Pancreas (tissue), 10 donors: Measurements from ENCODE around the gene CDK14. TPM values are rescaled to one million over a fixed set of nuclear protein-coding genes. Genes with fewer than 3 reads are reported as not detected.

Experiments
- ATAC-seq, 4 donors: fragments of 200-7000 bp; cut with Tn5 transposase; one replicate each; pipeline versions ENCODE4 v1.8.0 to v1.9.1; 2020; ENCODE audit warnings: mild to moderate bottlenecking in 4 of 4, moderate library complexity in 4 of 4
- DNase-seq, 6 donors: peaks; one replicate each; pipeline ENCODE4 v3.0.0-alpha.2; 2020
- FAIRE-seq: peaks from 2 replicates; lab custom pipeline; 2012; peaks lifted over from hg19 to GRCh38; lab: Jason Lieb, UNC
- H3K27ac ChIP-seq, 4 donors: fragments of 200-600 bp; sonication (generic); 1 replicate in 3 of 4; 2 replicates in 1 of 4; pipeline versions ENCODE4 v1.5.0 to v1.8.0; 2020
- H3K27me3 ChIP-seq, 4 donors: fragments of 200-600 bp; one replicate each; pipeline ENCODE4 v1.8.0; 2021
- H3K36me3 ChIP-seq, 3 donors: fragments of 200-600 bp; sonication (generic) in 1 of 3; one replicate each; pipeline versions ENCODE4 v1.5.0 to v1.8.0; 2020 to 2021
- H3K4me1 ChIP-seq, 3 donors: fragments of 200-600 bp; one replicate each; pipeline ENCODE4 v1.8.0; 2021
- H3K4me3 ChIP-seq, 4 donors: fragments of 200-600 bp; sonication (generic) in 2 of 4; one replicate each; pipeline versions ENCODE4 v1.5.0 to v1.8.0; 2020 to 2021
- H3K9me3 ChIP-seq, 4 donors: fragments of 200-600 bp; one replicate each; pipeline ENCODE4 v1.8.0; 2021
- CTCF ChIP-seq, 4 donors: fragments of 200-600 bp; sonication (generic) in 3 of 4; IDR thresholded peaks; one replicate each; pipeline versions ENCODE4 v1.5.0 to v1.8.0; 2021; ENCODE audit warnings: antibody characterized with exemption in 4 of 4
- WGBS, 2 donors: extraction: QIAGEN DNeasy Blood & Tissue Kit; methylation state at CpG; one replicate each; pipeline ENCODE4 v1.1.7; 2013; 5-methylcytosine and 5-hydroxymethylcytosine counted together
- intact Hi-C, 3 donors: fragments of 100-400 bp; cut with DNase I; formaldehyde crosslinking; loops; one replicate each; pipeline versions ENCODE4 v1.11.1 to v1.14.2; 2022
- polyA plus RNA-seq, 2 donors: library from polyadenylated mRNA; stranded (reverse); fragments of 200-250 nt; gene quantifications; one replicate each; pipeline ENCODE4 v1.2.3, GENCODE V29; 2013
- total RNA-seq, 6 donors: library from RNA; stranded (reverse); fragmentation: NEBNext Ultra II Directional in 4 of 6; extraction: Animal tissue kit (Norgen Biotek cat#: 25700) in 4 of 6; gene quantifications; one replicate each; pipeline versions ENCODE4 v1.2.1 to v1.2.4, GENCODE V29; 2021 to 2023
- donor health status: healthy with polysubstance abuse.
- donor health status: DM: no; HTN: no; CAD: no; lungs with moderate emphysema.
- donor health status: DM: no; HTN: no; CAD: no.
- donor health status: control.
- donor health status: control.
- donor health status: Bipolar disorder and iron deficiency.
- donor health status: DM: yes; HTN: yes; CAD: no.
- donor health status: DM: no; HTN: no; CAD: no.
- donor health status: DM: no; HTN: no; CAD: no.
- donor health status: DM: yes; HTN: yes; CAD: no.

Gene CDK14
- total and polyA plus RNA-seq, 8 donors: 4.5 to 48.3 (median 24.7) TPM

- no peaks in the 10 kb centered on the region for H3K27me3 ChIP-seq
- no peak overlapping the region for H3K27ac ChIP-seq
- ATAC-seq: no peak
- intact Hi-C loops: no loop called here
- WGBS, 2 donors: 87 to 95% methylated on average over 4 of the region's 4 CpGs
- no peaks in the 10 kb centered on the region for H3K9me3 ChIP-seq
- no peak for FAIRE-seq
- H3K4me1 ChIP-seq: no peaks in the 10 kb centered on the region
- DNase-seq: no peak
- H3K4me3 ChIP-seq: no peak overlapping the region
- TF ChIP-seq CTCF (IDR thresholded peaks at IDR 0.05): no peak
- H3K36me3 ChIP-seq: no peaks in the 10 kb centered on the region
Measured at GRCh38 chr7:90972906-90973550, 376.9 kb downstream of the CDK14 start.

- TF ChIP-seq CTCF (IDR thresholded peaks at IDR 0.05): no peak
- Histone ChIP-seq H3K27me3 (no peaks in the 10 kb centered on the region), H3K27ac (no peak overlapping the region), H3K4me3 (no peak overlapping the region), H3K9me3 (no peaks in the 10 kb centered on the region), H3K36me3 (no peaks in the 10 kb centered on the region), H3K4me1 (no peaks in the 10 kb centered on the region)
- DNase-seq: no peak
- intact Hi-C loops: no loop called here
- no peak for ATAC-seq
- FAIRE-seq: no peak
- 96 to 98% methylated on average over 5 of the region's 5 CpGs for WGBS, 2 donors
Measured at GRCh38 chr7:90977056-90977455, 380.9 kb downstream of the CDK14 start.

GRCh38 chr7:90980545-90980944 is 384.4 kb downstream of the CDK14 start:
- no peak for ATAC-seq

GRCh38 chr7:90982228-90982627 is 386.1 kb downstream of the CDK14 start:
- DNase-seq (no peak), FAIRE-seq (no peak), ATAC-seq (no peak)
- 96 to 100% methylated on average over 2 of the region's 2 CpGs for WGBS, 2 donors
- Histone ChIP-seq H3K27ac (no peak overlapping the region), H3K36me3 (no peaks in the 10 kb centered on the region), H3K4me1 (peaks cover 0 to 2% (median 0%) of the 10 kb centered on the region in 3 donors), H3K27me3 (no peaks in the 10 kb centered on the region), H3K4me3 (no peak overlapping the region), H3K9me3 (no peaks in the 10 kb centered on the region)
- intact Hi-C loops: no loop called here
- no peak for TF ChIP-seq CTCF (IDR thresholded peaks at IDR 0.05)

More at GRCh38 chr7:90980545-90980944, 384.4 kb downstream of the CDK14 start:
- DNase-seq (no peak), FAIRE-seq (no peak)
- no peaks in the 10 kb centered on the region for H3K4me1 ChIP-seq
- 45 to 70% methylated on average over 2 of the region's 2 CpGs for WGBS, 2 donors
- H3K27ac ChIP-seq: no peak overlapping the region
- intact Hi-C loops: no loop called here
- H3K36me3 ChIP-seq: no peaks in the 10 kb centered on the region
- no peaks in the 10 kb centered on the region for H3K27me3 ChIP-seq
- H3K9me3 ChIP-seq: no peaks in the 10 kb centered on the region
- TF ChIP-seq CTCF (IDR thresholded peaks at IDR 0.05): no peak
- no peak overlapping the region for H3K4me3 ChIP-seq

GRCh38 chr7:90984692-90985091 is 388.6 kb downstream of the CDK14 start:
- intact Hi-C loops: no loop called here
- WGBS, 2 donors: 92 to 93% methylated on average over 1 of the region's 1 CpG
- Histone ChIP-seq H3K36me3 (no peaks in the 10 kb centered on the region), H3K4me3 (no peak overlapping the region), H3K9me3 (no peaks in the 10 kb centered on the region), H3K4me1 (peaks cover 0 to 10% (median 0%) of the 10 kb centered on the region in 3 donors), H3K27ac (no peak overlapping the region), H3K27me3 (no peaks in the 10 kb centered on the region)
- DNase-seq: no peak
- TF ChIP-seq CTCF (IDR thresholded peaks at IDR 0.05): no peak
- no peak for FAIRE-seq
- ATAC-seq: no peak
